Type B pancreatic cell (in vitro differentiated cells): Measurements from ENCODE around the gene TMEM128. TPM values are rescaled to one million over a fixed set of nuclear protein-coding genes. Genes with fewer than 3 reads are reported as not detected.

Experiments
- DNase-seq: peaks from one replicate; pipeline ENCODE4 v3.0.0; 2021; ENCODE audit warnings: mixed read lengths; ENCODE audit not compliant: unreplicated experiment; ENCODE audit errors: extremely low spot score
- H3K27ac Mint-ChIP-seq: 2 replicates; pipeline ENCODE4 v1.8.0; 2021; ENCODE audit warnings: mild to moderate bottlenecking, mixed read lengths
- H3K27me3 Mint-ChIP-seq: 2 replicates; pipeline ENCODE4 v1.8.0; 2021; ENCODE audit warnings: mixed read lengths
- H3K36me3 Mint-ChIP-seq: 2 replicates; pipeline ENCODE4 v1.8.0; 2021; ENCODE audit warnings: mixed read lengths
- H3K4me1 Mint-ChIP-seq: one replicate; pipeline ENCODE4 v1.8.0; 2021; ENCODE audit warnings: mixed read lengths; ENCODE audit not compliant: unreplicated experiment
- H3K4me3 Mint-ChIP-seq: 2 replicates; pipeline ENCODE4 v1.8.0; 2021; ENCODE audit warnings: mild to moderate bottlenecking, mixed read lengths
- H3K9me3 Mint-ChIP-seq: 2 replicates; pipeline ENCODE4 v1.8.0; 2021; ENCODE audit warnings: mixed read lengths
- total RNA-seq: library from RNA; stranded (reverse); gene quantifications from 2 replicates; pipeline ENCODE4 v1.2.1, GENCODE V29; 2021; ENCODE audit warnings: low replicate concordance
- TF ChIP-seq, protein P1 (sequence below): fragments of 200-600 bp; sonication (generic); conservative IDR thresholded peaks from 2 replicates; pipeline ENCODE4 v1.5.0; 2021; ENCODE audit warnings: antibody characterized with exemption, mild to moderate bottlenecking

TMEM128 gene
- total RNA-seq, 1 donor from 2014 or later: 21.8 TPM

DNA sequence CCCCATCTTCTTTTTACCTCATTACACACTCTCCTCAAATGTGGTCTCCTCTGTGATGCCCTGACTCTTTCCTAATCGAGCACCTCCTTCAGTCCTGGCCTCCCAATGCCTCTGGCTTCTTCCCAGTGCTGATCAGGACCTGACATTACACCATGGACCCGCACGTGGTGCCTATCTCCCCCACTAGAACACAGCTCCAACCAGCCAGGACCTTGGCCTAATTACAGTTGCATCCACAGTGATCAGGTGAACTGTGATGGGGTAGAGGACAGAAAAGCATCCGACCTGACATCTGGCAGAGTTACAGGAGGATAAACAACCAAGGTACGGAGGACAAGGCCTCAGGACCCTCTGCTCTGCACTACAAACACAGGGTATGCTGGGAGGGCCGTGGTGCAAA, 29.5 kb upstream of the TMEM128 start:
- H3K4me1 Mint-ChIP-seq: no peaks in the 10 kb centered on the region
- no peaks in the 10 kb centered on the region for H3K27me3 Mint-ChIP-seq
- H3K4me3 Mint-ChIP-seq: no peak overlapping the region
- no peak for DNase-seq
- no peak overlapping the region for H3K27ac Mint-ChIP-seq
- no peaks in the 10 kb centered on the region for H3K9me3 Mint-ChIP-seq
- TF ChIP-seq, protein P1, sequence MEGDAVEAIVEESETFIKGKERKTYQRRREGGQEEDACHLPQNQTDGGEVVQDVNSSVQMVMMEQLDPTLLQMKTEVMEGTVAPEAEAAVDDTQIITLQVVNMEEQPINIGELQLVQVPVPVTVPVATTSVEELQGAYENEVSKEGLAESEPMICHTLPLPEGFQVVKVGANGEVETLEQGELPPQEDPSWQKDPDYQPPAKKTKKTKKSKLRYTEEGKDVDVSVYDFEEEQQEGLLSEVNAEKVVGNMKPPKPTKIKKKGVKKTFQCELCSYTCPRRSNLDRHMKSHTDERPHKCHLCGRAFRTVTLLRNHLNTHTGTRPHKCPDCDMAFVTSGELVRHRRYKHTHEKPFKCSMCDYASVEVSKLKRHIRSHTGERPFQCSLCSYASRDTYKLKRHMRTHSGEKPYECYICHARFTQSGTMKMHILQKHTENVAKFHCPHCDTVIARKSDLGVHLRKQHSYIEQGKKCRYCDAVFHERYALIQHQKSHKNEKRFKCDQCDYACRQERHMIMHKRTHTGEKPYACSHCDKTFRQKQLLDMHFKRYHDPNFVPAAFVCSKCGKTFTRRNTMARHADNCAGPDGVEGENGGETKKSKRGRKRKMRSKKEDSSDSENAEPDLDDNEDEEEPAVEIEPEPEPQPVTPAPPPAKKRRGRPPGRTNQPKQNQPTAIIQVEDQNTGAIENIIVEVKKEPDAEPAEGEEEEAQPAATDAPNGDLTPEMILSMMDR: no peak
- H3K36me3 Mint-ChIP-seq: peaks cover 23% of the 10 kb centered on the region

DNA sequence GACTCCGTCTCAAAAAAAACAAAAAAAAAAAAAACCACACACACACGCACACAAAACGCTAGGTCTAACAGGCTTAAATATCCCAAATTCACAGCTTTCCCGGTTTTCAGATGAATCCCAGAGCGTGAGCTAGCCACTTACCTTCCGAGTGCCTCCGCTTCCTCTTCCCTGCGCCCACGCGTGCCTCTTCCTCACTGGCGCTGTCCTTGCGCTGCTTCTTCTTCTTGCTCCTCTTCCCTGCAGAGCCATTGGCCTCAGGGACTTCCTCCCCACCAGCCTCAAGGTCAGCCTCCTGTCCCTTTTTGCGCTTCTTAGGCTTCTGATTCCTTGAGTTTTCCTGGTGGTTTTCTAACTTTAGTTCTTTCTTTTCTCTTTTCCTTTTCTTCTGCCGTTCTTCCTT, 26.2 kb upstream of the TMEM128 start:
- Mint-ChIP-seq H3K27ac (no peak overlapping the region), H3K9me3 (no peaks in the 10 kb centered on the region), H3K36me3 (peaks cover 10% of the 10 kb centered on the region), H3K4me1 (no peaks in the 10 kb centered on the region), H3K27me3 (no peaks in the 10 kb centered on the region), H3K4me3 (no peak overlapping the region)
- TF ChIP-seq, protein P1: no peak
- no peak for DNase-seq

DNA sequence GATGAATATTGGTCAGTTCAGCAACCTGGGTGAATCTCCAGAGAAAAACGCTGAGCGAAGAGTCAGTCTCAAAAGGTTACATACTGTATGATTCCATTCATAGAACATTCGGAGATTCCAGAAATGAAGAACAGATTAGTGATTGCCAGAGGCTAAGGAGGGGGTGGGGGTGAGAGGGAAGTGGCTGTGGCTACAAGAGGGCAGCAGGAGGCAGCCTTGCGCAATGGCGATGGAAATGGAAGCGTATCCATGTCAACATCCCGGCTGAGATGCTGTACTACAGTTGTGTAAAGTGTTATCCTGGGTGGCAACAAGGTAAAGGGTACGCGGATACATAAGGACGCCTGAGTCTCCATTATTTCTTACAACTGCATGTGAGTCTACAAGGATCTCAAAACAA, 23.9 kb upstream of the TMEM128 start:
- DNase-seq: no peak
- no peak overlapping the region for H3K4me3 Mint-ChIP-seq

DNA sequence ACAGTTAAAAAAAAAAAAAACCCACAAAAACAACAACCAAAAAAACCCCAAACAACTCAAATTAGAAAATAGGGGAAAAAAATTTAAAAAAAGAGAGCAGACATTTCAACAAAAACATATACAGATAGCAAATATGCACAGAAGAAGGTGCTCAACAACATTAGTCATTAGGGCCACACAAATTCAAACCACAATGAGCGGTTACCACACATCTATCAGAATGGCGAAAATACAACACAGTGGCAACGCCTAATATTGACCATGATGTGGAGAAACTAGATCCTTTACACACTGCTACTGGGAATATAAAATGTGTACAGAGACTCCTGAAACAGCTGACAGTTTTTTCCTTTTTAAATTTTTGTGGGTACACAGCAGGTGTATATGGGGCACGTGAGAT, 22.5 kb upstream of the TMEM128 start:
- Mint-ChIP-seq H3K36me3 (peaks cover 14% of the 10 kb centered on the region), H3K27me3 (no peaks in the 10 kb centered on the region), H3K4me3 (no peak overlapping the region), H3K27ac (no peak overlapping the region), H3K9me3 (no peaks in the 10 kb centered on the region), H3K4me1 (no peaks in the 10 kb centered on the region)
- TF ChIP-seq, protein P1: no peak
- DNase-seq: no peak

More for the DNA sequence above, 23.9 kb upstream of the TMEM128 start:
- Mint-ChIP-seq H3K9me3 (no peaks in the 10 kb centered on the region), H3K4me1 (no peaks in the 10 kb centered on the region), H3K27me3 (no peaks in the 10 kb centered on the region), H3K27ac (no peak overlapping the region), H3K36me3 (peaks cover 10% of the 10 kb centered on the region)
- TF ChIP-seq, protein P1: no peak

DNA sequence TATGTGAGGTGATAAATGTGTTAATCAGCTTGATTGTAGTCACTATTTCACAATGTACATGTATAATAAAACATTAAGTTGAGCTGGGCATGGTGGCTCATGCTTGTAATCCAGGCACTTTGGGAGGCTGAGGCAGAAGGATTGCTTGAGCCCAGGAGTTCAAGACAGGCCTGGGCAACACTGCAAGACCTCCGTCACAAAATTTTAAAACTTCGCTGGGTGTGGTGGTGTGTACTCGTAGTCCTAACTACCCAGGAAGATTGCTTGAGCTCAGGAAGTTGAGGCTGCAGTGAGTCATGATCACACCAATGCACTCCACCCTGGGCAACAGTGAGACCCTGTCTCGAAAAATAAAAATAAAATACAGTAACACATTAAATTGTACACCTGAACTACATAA, 21.8 kb upstream of the TMEM128 start:
- Mint-ChIP-seq H3K4me3 (no peak overlapping the region), H3K9me3 (no peaks in the 10 kb centered on the region), H3K27me3 (no peaks in the 10 kb centered on the region), H3K27ac (no peak overlapping the region), H3K36me3 (peaks cover 12% of the 10 kb centered on the region), H3K4me1 (no peaks in the 10 kb centered on the region)
- no peak for DNase-seq
- TF ChIP-seq, protein P1: no peak

DNA sequence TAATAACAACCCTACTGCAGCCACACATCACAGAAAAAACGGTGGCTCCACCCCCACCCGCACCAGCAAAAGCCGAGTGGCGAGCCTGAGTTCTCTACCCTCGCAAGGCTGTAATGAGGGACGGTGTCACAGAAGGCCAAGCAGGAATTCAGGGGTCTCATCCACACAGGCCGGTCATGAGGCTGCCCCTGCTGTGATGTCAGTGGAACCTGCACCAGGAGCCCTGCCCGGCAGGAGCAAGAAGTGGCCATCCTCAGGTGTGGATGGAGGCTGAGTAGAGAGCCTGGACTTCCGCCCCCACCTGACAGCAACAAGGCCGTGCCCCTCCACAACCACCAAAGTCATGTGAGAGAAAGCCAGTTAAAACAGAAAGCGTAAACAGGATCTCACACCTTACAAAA, 21.3 kb upstream of the TMEM128 start:
- Mint-ChIP-seq H3K9me3 (no peaks in the 10 kb centered on the region), H3K27ac (no peak overlapping the region), H3K27me3 (no peaks in the 10 kb centered on the region), H3K4me1 (no peaks in the 10 kb centered on the region), H3K36me3 (peaks cover 7% of the 10 kb centered on the region), H3K4me3 (no peak overlapping the region)
- TF ChIP-seq, protein P1: no peak
- no peak for DNase-seq
